CD14-positive monocyte (primary cell): ENCODE measurements around the gene ZNF627. TPM values are rescaled to one million over a fixed set of nuclear protein-coding genes. Genes with fewer than 3 reads are reported as not detected.

Experiments used
- DNase-seq, 3 donors: peaks; one replicate each; pipeline ENCODE4 v3.0.0-alpha.2; 2011 to 2022
- H2AFZ ChIP-seq: 2 replicates; pipeline ENCODE4 v1.6.0; 2012; ENCODE audit warnings: mild to moderate bottlenecking, low read depth, low read length, inconsistent platforms; ENCODE audit not compliant: insufficient read depth, poor library complexity, severe bottlenecking
- H3K27ac ChIP-seq, 2 donors: 1 replicate in 1 of 2; 2 replicates in 1 of 2; pipeline ENCODE4 v1.5.1; 2012 to 2013; ENCODE audit warnings: low read length in 2 of 2, control low read depth in 1 of 2, inconsistent platforms in 1 of 2, low read depth in 1 of 2, mild to moderate bottlenecking in 1 of 2
- H3K27me3 ChIP-seq, 2 donors: one replicate each; pipeline versions ENCODE4 v1.6.0 to v1.6.1; 2011 to 2013; ENCODE audit warnings: low read length in 2 of 2; ENCODE audit not compliant: control insufficient read depth in 2 of 2, insufficient read depth in 2 of 2
- H3K36me3 ChIP-seq, 2 donors: replicated peaks in 1 of 2; 1 replicate in 1 of 2; 2 replicates in 1 of 2; pipeline versions ENCODE4 v1.5.1 to v1.6.1; 2012 to 2013; ENCODE audit warnings: low read length in 2 of 2, control low read depth in 1 of 2, inconsistent platforms in 1 of 2, mild to moderate bottlenecking in 1 of 2; ENCODE audit not compliant: insufficient read depth in 2 of 2, control insufficient read depth in 1 of 2
- H3K4me1 ChIP-seq, 2 donors: 1 replicate in 1 of 2; 2 replicates in 1 of 2; pipeline versions ENCODE4 v1.5.1 to v1.6.1; 2012 to 2013; ENCODE audit warnings: low read length in 2 of 2, control low read depth in 1 of 2, inconsistent platforms in 1 of 2, mild to moderate bottlenecking in 1 of 2, moderate library complexity in 1 of 2; ENCODE audit not compliant: insufficient read depth in 2 of 2, control insufficient read depth in 1 of 2
- H3K4me2 ChIP-seq: replicated peaks from 2 replicates; pipeline ENCODE3; 2012; ENCODE audit warnings: low read length, moderate library complexity, mild to moderate bottlenecking; ENCODE audit not compliant: poor library complexity, severe bottlenecking; ENCODE audit errors: extremely low read depth
- H3K4me3 ChIP-seq, 3 experiments: fragments of 200-600 bp in 1 of 3; sonication (generic) in 1 of 3; replicated peaks in 1 of 3; 1 replicate in 2 of 3; 2 replicates in 1 of 3; pipeline ENCODE4 v1.5.1; 2011 to 2013; ENCODE audit warnings: low read length in 3 of 3, mild to moderate bottlenecking in 3 of 3, control low read depth in 2 of 3, low read depth in 2 of 3, inconsistent platforms in 1 of 3, moderate library complexity in 1 of 3
- H3K79me2 ChIP-seq: 2 replicates; pipeline ENCODE4 v1.6.0; 2012; ENCODE audit warnings: mild to moderate bottlenecking, control low read depth, inconsistent platforms, low read length, moderate library complexity; ENCODE audit not compliant: insufficient read depth
- H3K9ac ChIP-seq: 2 replicates; pipeline ENCODE4 v1.6.0; 2017; ENCODE audit warnings: low read length, mild to moderate bottlenecking; ENCODE audit not compliant: insufficient read depth, poor library complexity, severe bottlenecking
- H3K9me3 ChIP-seq, 2 donors: replicated peaks in 1 of 2; 1 replicate in 1 of 2; 2 replicates in 1 of 2; pipeline versions ENCODE4 v1.5.1 to v1.6.1; 2012 to 2013; ENCODE audit warnings: low read length in 2 of 2, control low read depth in 1 of 2; ENCODE audit not compliant: control insufficient read depth in 1 of 2, insufficient read depth in 1 of 2
- H4K20me1 ChIP-seq: 2 replicates; pipeline ENCODE4 v1.6.0; 2012; ENCODE audit warnings: mild to moderate bottlenecking, low read length, control low read depth, moderate library complexity; ENCODE audit not compliant: insufficient read depth
- H3K27ac Mint-ChIP-seq, 7 donors: one replicate each; pipeline ENCODE4 v1.8.0; 2020; ENCODE audit warnings: mild to moderate bottlenecking in 7 of 7, mixed read lengths in 7 of 7, moderate library complexity in 6 of 7, inconsistent platforms in 2 of 7
- H3K27me3 Mint-ChIP-seq, 3 donors: one replicate each; pipeline ENCODE4 v1.8.0; 2021 to 2022; ENCODE audit warnings: low read depth in 3 of 3, mild to moderate bottlenecking in 3 of 3, mixed read lengths in 3 of 3, moderate library complexity in 3 of 3, inconsistent platforms in 1 of 3
- H3K36me3 Mint-ChIP-seq, 2 donors: one replicate each; pipeline ENCODE4 v1.8.0; 2020; ENCODE audit warnings: mixed read lengths in 2 of 2, inconsistent platforms in 1 of 2, mild to moderate bottlenecking in 1 of 2
- H3K4me1 Mint-ChIP-seq: one replicate; pipeline ENCODE4 v1.8.0; 2020; ENCODE audit warnings: mild to moderate bottlenecking, mixed read lengths
- H3K4me3 Mint-ChIP-seq, 2 donors: one replicate each; pipeline ENCODE4 v1.8.0; 2020; ENCODE audit warnings: mild to moderate bottlenecking in 2 of 2, mixed read lengths in 2 of 2, moderate library complexity in 1 of 2
- H3K9me3 Mint-ChIP-seq, 7 donors: one replicate each; pipeline ENCODE4 v1.8.0; 2020 to 2022; ENCODE audit warnings: mixed read lengths in 7 of 7, mild to moderate bottlenecking in 6 of 7, moderate library complexity in 6 of 7, inconsistent platforms in 2 of 7
- CTCF ChIP-seq: fragments of 200-600 bp; IDR thresholded peaks from one replicate; pipeline ENCODE4 v1.8.0; 2022; ENCODE audit warnings: antibody characterized with exemption, mild to moderate bottlenecking
- WGBS: methylation state at CpG from one replicate; pipeline ENCODE4 v1.1.5; 2013; ENCODE audit warnings: missing lambda C conversion rate; ENCODE audit not compliant: insufficient coverage; 5-methylcytosine and 5-hydroxymethylcytosine counted together
- intact Hi-C, 2 donors: fragments of 100-400 bp; cut with micrococcal nuclease; formaldehyde crosslinking; loops; one replicate each; pipeline versions ENCODE4 v1.15.0 to v1.15.1; 2023
- polyA plus RNA-seq, 3 donors: library from polyadenylated mRNA; depleted of rRNA in 1 of 3; unstranded in 2 of 3; stranded (reverse) in 1 of 3; fragments of 300-500 nt in 2 of 3; fragments of >200 nt in 1 of 3; fragmentation: Illumina TruSeq in 2 of 3; gene quantifications; 1 replicate in 2 of 3; 2 replicates in 1 of 3; pipeline ENCODE4 v1.2.3, GENCODE V29; 2012 to 2021

Gene ZNF627
- polyA plus RNA-seq, 3 donors = 1.7 to 3.7 (median 3.4) TPM

GRCh38 chr19:11662278-11662677, 65.0 kb downstream of the ZNF627 start:
- H4K20me1 ChIP-seq = no peaks in the 10 kb centered on the region
- DNase-seq = no peak
- H3K4me2 ChIP-seq = no peak overlapping the region
- H2AFZ ChIP-seq = no peak overlapping the region
- H3K4me3 Mint-ChIP-seq = no peak overlapping the region
- no peaks in the 10 kb centered on the region for H3K79me2 ChIP-seq
- H3K9me3 Mint-ChIP-seq = peaks cover 0 to 6% (median 4%) of the 10 kb centered on the region in 7 donors
- WGBS = 97% methylated on average over 24 of the region's 30 CpGs
- peaks cover 0 to 4% (median 1%) of the 10 kb centered on the region in 3 donors for H3K27me3 Mint-ChIP-seq
- peaks cover 0 to 4% of the 10 kb centered on the region in 2 donors for H3K36me3 Mint-ChIP-seq
- no peaks in the 10 kb centered on the region for H3K9me3 ChIP-seq
- no peak overlapping the region for H3K4me3 ChIP-seq
- H3K27ac ChIP-seq = no peak overlapping the region
- no peaks in the 10 kb centered on the region for H3K4me1 ChIP-seq
- intact Hi-C loops = no loop called here
- H3K27ac Mint-ChIP-seq = no peak overlapping the region
- TF ChIP-seq CTCF = no peak
- no peaks in the 10 kb centered on the region for H3K27me3 ChIP-seq
- H3K9ac ChIP-seq = no peak overlapping the region
- no peaks in the 10 kb centered on the region for H3K36me3 ChIP-seq
- H3K4me1 Mint-ChIP-seq = no peaks in the 10 kb centered on the region

- DNase-seq = no peak
- H3K4me3 Mint-ChIP-seq = no peak overlapping the region
- no peaks in the 10 kb centered on the region for H3K36me3 ChIP-seq
- H3K36me3 Mint-ChIP-seq = peaks cover 0 to 4% of the 10 kb centered on the region in 2 donors
- no peak overlapping the region for H3K9ac ChIP-seq
- no peak overlapping the region for H3K4me2 ChIP-seq
- no peaks in the 10 kb centered on the region for H3K4me1 Mint-ChIP-seq
- H3K79me2 ChIP-seq = no peaks in the 10 kb centered on the region
- no peak overlapping the region for H3K27ac ChIP-seq
- 93% methylated on average over 3 of the region's 8 CpGs for WGBS
- no peaks in the 10 kb centered on the region for H4K20me1 ChIP-seq
- peaks cover 0 to 10% (median 4%) of the 10 kb centered on the region in 7 donors for H3K9me3 Mint-ChIP-seq
- no peaks in the 10 kb centered on the region for H3K27me3 ChIP-seq
- H2AFZ ChIP-seq = no peak overlapping the region
- TF ChIP-seq CTCF = no peak
- H3K4me1 ChIP-seq = no peaks in the 10 kb centered on the region
- H3K27me3 Mint-ChIP-seq = peaks cover 0 to 4% (median 1%) of the 10 kb centered on the region in 3 donors
- no peak overlapping the region for H3K4me3 ChIP-seq
- no peak overlapping the region for H3K27ac Mint-ChIP-seq
- intact Hi-C loops = no loop called here
- H3K9me3 ChIP-seq = no peaks in the 10 kb centered on the region
Measured at GRCh38 chr19:11663181-11663591, 65.9 kb downstream of the ZNF627 start.

Other genes starting within 250 kb of the ZNF627 start
- 10 to 100 TPM; 35.0 to 99.4 (median 45.5) TPM for gene PLPPR2, start 242.1 kb upstream of the ZNF627 start, polyA plus RNA-seq
- 10 to 100 TPM in 1 of 3 donors, 1 to 10 TPM in 2; 5.9 to 11.5 (median 8.7) TPM for gene SWSAP1, start 222.8 kb upstream of the ZNF627 start, polyA plus RNA-seq
- 10 to 100 TPM in 1 of 3 donors, 1 to 10 TPM in 2; 6.8 to 16.8 (median 8.2) TPM for gene EPOR, start 213.2 kb upstream of the ZNF627 start, polyA plus RNA-seq
- 1 to 10 TPM in 1 of 3 donors, not detected in 2; 1.7 TPM for gene RGL3, start 178.2 kb upstream of the ZNF627 start, polyA plus RNA-seq
- under 1 TPM; 0.43 to 0.88 (median 0.61) TPM for gene ODAD3, start 162.4 kb upstream of the ZNF627 start, polyA plus RNA-seq
- 100 to 1,000 TPM in 1 of 3 donors, 10 to 100 TPM in 2; 24.9 to 172 (median 28.4) TPM for gene PRKCSH, start 161.8 kb upstream of the ZNF627 start, polyA plus RNA-seq
- not detected for gene ELAVL3, start 116.4 kb upstream of the ZNF627 start, polyA plus RNA-seq
- gene ZNF653, start 91.6 kb upstream of the ZNF627 start, polyA plus RNA-seq = 1 to 10 TPM in 2 of 3 donors, under 1 TPM in 1; 0.88 to 8.1 (median 1.2) TPM
- 10 to 100 TPM; 26.4 to 31.6 (median 28.3) TPM for gene ECSIT, start 68.3 kb upstream of the ZNF627 start, polyA plus RNA-seq
- gene CNN1, start 58.6 kb upstream of the ZNF627 start, polyA plus RNA-seq = not detected
- 10 to 100 TPM; 48.5 to 95.5 (median 77.5) TPM for gene ELOF1, start 38.3 kb upstream of the ZNF627 start, polyA plus RNA-seq
- 10 to 100 TPM; 20.1 to 58.2 (median 31.2) TPM for gene ACP5, start 19.8 kb upstream of the ZNF627 start, polyA plus RNA-seq
- under 1 TPM; 0.48 to 0.85 (median 0.67) TPM for gene ZNF823, start 141.5 kb downstream of the ZNF627 start, polyA plus RNA-seq
- 1 to 10 TPM in 1 of 3 donors, under 1 TPM in 2; 0.48 to 1.0 (median 0.95) TPM for gene ZNF441, start 169.5 kb downstream of the ZNF627 start, polyA plus RNA-seq
- gene ZNF491, start 201.0 kb downstream of the ZNF627 start, polyA plus RNA-seq = under 1 TPM in 2 of 3 donors, not detected in 1; 0.27 to 0.92 TPM
- gene ZNF440, start 216.8 kb downstream of the ZNF627 start, polyA plus RNA-seq = 1 to 10 TPM; 2.4 to 4.1 (median 3.4) TPM